Fibroblast of skin of left quadriceps (primary cell): ENCODE measurements around the gene ITSN1.
"Not testable (repeated sequence)": the region's sequence is repeated elsewhere in the genome, so short reads cannot be mapped to it uniquely, and the experiment has no call there.

ENCODE experiments used
- DNase-seq, 2 experiments: peaks; one replicate each; pipeline ENCODE4 v3.0.0-alpha.2; 2013; ENCODE audit warnings: low read depth in 2 of 2

ITSN1 gene

DNA sequence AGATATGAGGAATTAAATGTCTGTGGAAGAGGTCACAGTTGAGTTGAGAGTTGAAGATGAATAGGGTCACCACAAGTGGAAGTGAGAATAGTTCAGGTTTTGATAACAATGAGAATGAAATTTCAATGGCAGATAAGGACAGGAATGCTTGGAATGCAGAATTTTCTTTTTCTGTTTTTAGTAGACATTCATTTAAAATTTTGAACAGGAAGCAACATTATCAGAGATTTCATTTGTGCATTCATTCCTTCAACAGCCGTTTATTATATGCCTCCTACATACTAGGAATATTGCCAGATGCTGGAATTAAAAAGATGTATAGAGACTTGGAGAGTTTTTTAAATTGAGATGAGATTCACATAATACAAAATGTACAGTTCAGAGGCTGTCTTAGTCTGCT, 126.8 kb downstream of the ITSN1 start:
- no peak for DNase-seq

DNA sequence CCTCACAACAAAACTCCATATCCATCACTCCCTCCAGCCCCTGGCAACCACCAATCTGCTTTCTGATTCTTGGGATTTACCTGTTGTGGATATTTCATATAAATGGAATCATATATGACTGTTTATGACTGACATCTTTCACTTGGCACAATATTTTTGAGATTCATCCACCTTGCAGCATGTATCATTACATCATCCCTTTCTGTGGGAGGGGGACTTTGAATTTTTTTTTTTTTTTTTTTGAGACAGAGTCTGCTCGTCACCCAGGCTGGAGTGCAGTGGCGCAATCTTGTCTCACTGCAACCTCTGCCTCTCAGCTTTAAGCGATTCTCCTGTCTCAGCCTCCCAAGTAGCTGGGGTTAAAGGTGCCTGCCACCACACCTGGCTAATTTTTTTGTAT, 128.2 kb downstream of the ITSN1 start:
- DNase-seq: no peak

DNA sequence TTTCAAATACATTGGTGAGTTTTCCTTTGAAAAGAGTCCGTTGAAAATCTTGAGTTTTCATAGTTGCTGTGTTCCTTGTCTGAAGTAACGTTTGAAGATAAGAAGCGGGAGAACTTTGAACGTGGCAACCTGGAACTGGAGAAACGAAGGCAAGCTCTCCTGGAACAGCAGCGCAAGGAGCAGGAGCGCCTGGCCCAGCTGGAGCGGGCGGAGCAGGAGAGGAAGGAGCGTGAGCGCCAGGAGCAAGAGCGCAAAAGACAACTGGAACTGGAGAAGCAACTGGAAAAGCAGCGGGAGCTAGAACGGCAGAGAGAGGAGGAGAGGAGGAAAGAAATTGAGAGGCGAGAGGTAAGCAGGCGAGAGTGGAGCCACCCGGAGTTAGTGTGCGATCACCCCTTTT, 129.7 kb downstream of the ITSN1 start:
- no peak for DNase-seq

DNA sequence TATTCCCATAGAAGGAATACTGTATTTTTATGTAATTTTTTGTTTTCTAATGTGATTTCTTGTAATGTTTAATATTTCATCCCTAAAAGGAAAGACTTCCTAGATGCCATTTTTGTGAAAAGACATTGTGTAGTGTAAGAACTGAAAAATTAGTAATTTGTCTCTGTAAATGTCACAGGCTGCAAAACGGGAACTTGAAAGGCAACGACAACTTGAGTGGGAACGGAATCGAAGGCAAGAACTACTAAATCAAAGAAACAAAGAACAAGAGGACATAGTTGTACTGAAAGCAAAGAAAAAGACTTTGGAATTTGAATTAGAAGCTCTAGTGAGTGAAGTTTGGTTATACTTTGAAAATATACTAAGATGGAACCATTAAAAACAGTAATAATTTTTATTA, 132.2 kb downstream of the ITSN1 start:
- DNase-seq: no peak

DNA sequence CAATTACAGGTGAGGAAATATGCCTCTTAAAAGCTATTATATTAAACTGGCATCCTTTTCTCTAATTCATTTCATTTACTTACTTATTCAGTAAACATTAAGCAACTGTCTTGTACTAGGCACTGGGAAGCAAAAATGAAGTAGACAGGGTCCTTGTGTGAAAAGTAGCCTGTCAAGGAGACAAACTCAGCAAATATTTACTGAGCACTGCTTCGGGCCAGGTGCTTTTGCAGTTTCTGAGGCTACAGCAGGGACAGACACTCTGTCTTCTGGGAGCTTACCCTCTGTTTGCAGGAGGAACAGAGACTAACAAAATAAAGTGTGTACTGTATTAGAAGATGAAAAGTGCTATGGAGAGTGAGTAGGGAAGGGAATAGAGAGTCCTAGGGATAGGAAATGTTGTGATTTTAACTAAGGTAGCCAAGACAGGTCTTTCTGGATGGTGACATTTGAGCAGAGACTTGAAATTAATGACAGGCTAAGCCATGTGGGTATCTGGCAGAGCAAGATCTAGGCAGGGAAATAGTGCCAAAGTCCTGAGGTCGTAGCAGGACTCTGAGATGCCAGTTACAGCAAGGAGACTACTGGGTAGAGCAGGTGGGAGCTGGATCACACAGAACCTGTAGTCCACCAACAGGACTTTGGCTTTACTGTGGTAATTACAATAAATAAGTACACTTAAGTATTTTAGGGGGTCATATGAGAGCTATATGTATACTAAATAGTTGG, 133.0 kb downstream of the ITSN1 start:
- DNase-seq: no peak

DNA sequence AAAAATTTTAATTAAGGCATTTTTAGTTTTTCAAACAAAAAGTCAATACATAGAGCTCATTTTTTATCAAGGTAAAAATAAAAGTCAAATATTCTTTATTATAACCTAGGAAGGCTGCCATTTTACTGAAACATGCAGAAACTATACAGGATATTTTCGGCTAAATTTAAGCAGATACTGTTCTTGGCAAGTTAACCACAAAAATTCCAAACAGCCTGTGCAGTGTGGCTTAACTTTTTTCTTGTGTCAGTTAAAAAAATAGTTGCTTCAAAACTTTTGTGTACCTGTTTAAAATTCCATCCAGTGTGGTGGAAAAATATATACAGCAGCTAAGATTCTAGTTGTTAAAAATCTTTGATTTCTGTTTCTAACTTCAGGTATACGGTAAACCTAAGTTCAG, 138.3 kb downstream of the ITSN1 start:
- peak in 1 of 2 experiments; percentile 22 for DNase-seq

DNA sequence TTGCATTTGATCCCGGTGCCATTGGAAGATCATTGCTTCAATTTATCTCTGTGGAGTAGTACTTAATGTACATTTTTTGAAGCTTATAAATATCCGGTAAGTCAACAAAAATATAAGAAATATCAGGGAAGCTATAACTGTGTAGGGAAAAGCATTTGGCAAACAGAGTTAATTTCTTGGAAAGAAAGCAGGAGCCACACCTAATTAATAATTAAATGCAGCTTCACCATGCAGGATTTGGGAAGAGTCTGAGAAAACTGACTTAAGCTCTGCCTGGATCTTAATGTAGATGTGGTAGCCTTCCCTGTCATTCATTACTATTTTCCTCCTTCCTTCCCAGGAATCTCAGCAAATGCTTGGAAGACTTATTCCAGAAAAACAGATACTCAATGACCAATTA, 138.8 kb downstream of the ITSN1 start:
- DNase-seq: no peak

DNA sequence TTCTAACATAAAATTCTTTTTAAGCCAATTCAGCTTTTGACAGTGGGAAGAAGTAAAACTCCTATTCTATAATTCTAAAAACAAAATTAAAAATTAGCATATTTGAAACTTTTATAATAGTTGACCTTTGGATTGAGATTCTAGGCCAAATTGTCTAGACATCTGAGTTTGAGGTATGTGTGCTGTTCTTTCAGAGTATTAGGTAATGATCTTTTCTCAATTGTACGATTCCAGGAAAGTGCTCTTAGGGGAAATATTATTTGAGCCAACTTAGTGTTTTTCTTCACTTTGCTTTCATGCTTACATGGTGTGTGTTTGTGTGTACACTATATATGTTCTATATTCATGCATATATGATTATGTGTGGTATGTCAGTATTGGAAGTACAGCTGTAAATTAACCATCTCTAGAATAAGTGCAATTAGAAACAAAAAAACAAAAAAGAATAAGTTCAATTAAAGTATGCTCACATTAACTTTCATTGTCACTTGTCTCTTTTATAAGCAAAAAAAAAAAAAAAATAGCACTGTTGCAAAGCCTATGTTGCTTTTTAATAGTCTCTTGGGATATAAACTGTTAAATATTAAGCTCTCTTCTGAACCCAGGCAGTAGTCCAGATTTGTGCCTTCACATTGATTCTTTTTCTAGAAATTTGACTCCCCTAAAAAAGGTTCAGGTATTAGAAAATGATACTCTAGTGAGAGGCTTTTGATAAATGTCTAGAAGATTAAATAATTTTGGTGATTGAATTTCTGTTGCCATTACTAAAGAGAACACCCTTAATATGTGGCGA, 141.1 kb downstream of the ITSN1 start:
- no peak for DNase-seq

DNA sequence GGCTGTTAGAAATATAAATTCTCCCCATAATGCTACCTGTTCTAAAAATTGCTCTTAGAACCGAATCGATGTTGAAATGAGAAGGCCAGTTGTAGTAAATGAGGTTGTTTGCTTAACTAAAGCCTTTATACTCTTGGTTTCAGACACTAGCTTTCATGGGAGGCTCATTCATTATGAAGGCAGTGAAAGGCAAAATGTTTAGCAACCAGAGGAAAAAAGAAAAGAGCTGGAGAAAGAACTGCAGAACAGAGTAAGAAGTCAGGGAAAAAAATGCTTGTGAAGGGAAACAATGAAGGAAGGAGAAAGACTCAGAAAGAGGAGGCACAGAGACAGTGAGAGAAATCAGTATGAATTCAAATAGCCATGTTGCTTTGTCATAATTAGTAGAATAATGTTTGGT, 145.1 kb downstream of the ITSN1 start:
- DNase-seq: no peak

DNA sequence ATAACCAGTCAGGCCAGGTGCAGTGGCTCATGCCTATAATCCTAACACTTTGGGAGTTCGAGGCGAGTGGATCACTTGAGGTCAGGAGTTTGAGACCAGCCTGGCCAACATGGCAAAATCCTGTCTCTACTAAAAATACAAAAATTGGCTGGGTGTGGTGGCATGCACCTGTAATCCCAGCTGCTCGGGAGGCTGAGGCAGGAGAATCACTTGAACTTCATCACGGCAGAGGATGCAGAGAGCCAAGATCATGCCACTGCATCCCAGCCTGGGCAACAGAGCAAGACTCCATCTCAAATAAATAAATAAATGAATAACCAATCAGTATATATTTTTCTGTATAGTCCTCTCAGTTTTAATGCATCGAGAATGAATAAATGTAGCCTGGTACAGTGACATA, 146.1 kb downstream of the ITSN1 start:
- not testable (repeated sequence) for DNase-seq

DNA sequence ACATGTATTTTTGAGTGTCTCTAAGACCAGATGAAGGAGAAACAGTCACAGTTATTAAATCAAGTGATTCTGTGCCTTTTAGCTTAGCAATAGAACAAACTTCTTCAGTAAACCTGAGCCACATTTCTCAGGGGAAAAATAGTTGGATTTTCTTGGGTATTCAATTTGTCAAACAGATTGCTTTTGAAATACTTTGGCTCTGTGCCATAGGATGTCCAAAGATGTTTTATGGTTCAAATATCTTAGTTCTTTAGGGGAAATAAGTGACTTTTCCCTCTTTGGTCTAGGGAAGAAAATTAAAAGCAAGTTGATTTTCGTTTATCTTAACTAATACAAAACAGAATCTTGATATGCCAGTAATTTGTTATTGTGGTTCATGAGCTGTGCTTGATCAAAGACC, 147.4 kb downstream of the ITSN1 start:
- peak; percentile 45 to 48 for DNase-seq

- no peak for DNase-seq
These were observed 148.8 kb downstream of the ITSN1 start for GRCh38 chr21:33791073-33791472.

GRCh38 chr21:33794596-33794995, 152.3 kb downstream of the ITSN1 start:
- no peak for DNase-seq

- no peak for DNase-seq
These were observed 155.3 kb downstream of the ITSN1 start for GRCh38 chr21:33797565-33797964.

DNA sequence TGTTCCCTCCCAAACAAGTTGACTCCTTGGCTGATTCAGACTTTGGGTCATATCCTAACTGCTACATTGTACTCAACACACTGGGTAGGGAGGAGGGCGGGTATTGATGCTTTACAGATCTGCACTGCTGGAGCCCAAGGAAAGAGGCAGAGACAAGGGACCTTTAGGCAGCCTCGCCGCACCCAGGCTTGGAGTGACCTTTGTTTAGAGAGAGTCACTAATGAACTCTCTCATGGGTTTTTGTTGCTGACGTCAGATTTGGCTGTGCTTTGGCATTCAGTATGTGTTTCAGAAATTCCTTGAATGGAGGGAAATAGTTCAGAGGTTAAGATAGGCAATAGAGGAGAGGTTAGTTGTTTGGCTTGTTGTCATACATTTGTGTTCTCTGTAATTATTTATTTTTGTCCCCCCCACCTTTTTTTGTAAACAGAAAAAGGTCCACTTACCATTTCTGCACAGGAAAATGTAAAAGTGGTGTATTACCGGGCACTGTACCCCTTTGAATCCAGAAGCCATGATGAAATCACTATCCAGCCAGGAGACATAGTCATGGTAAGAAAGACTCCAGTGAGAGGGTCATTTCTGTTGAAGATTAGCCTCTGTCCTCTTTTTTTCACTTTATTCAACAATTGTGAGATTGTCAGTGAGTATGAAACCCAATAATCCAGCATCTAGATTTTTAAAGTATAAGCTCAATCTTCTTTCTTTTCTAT, 157.2 kb downstream of the ITSN1 start:
- DNase-seq: no peak

DNA sequence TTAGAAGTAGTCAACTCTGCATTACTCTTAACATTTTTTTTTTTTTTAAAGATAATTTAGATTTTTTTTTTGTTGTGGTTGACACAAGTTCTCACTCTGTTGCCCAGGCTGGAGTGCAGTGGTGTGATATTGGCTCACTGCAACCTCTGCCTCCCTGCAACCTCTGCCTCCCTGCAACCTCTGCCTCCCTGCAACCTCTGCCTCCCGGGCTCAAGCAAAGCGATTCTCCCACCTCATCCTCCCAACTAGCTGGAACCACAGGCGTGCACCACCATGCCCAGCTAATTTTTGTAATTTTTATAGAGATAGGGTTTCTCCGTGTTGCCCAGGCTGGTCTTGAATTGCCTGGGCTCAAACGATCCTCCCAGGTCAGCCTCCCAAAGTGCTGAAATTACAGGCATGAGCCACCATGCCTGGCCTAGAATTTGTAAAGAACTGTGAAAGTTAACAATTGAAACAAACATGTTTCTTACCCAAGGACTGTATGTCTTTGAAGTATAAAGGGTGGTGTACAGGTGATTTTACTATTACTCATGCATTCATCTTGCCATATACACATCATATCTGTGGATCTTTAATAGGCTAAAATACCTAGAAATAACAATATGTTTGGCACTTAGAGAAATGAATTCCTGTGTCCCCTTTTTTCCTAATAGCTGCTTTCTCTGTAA, 158.6 kb downstream of the ITSN1 start:
- DNase-seq: no peak

DNA sequence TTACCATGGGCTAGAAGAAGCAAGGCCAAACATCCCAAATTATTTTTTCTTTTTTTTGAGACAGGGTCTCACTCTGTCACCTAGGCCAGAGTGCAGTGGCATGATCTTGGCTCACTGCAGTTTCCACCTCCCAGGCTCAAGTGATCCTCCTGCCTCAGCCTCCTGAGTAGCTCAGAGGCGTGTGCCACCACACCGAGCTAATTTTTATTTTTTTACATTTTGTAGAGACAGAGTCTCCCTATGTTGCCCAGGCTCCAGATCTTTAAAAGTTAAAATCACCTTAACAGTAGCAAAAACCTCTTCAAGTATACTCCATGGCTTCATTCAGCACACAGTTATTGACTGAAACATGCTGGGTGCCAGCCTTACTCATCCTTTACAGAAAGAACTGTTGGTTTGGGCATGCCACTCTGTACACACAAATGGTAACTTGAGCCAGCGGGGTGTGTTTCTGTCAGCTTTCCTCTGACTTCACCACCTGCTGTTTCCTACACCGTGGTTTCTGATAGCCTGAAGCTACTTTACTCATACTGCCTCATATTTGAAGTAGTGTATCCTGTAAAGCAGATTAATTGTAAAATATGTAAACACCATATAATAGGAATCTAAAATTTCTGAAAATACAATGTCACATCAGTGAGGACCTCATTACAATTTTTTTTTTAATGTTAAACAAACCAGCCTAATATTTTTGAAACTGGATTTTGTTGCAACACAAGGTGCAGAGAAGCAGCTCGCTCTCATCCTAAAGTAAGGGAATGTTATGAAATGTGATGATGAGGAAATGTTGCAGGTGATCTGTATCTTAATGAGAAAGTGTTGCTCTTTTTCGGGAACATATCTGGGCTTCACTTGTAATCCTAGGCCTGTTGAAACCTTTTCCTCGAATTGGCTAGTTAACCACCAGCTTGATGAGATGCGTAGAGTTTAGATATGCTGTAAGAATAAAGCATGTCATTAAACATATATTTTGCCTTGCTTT, 159.4 kb downstream of the ITSN1 start:
- DNase-seq: no peak

- no peak for DNase-seq
These were observed 160.2 kb downstream of the ITSN1 start for GRCh38 chr21:33802481-33802880.

- no peak for DNase-seq
These were observed 166.5 kb downstream of the ITSN1 start for GRCh38 chr21:33808715-33809367.

GRCh38 chr21:33810766-33811165, 168.5 kb downstream of the ITSN1 start:
- DNase-seq: no peak
